HEK293 (cell line): ENCODE measurements around the gene NCKAP5.

Source experiments
- CTCF ChIA-PET: fragments of 350-600 bp; formaldehyde crosslinking; extraction: SDS; loops from one replicate; lab custom pipeline; 2021; ENCODE audit warnings: antibody characterized with exemption; lab: Yijun Ruan, JAX
- POLR2A ChIA-PET: fragments of 300-600 bp; formaldehyde crosslinking; extraction: SDS; loops from one replicate; lab custom pipeline; 2020; ENCODE audit warnings: antibody characterized with exemption, inconsistent platforms; lab: Yijun Ruan, JAX
- H3K27ac ChIP-seq: fragments of 200-500 bp; sonication (Bioruptor generic); 2 replicates; pipeline ENCODE4 v1.5.1; 2014; ENCODE audit warnings: low read depth, low read length, control low read depth, inconsistent platforms; ENCODE audit errors: extremely low read depth
- H3K36me3 ChIP-seq, 2 experiments: fragments of 200-500 bp in 1 of 2; sonication (Bioruptor generic) in 1 of 2; 1 replicate in 1 of 2; 2 replicates in 1 of 2; pipeline ENCODE4 v1.5.1; 2014 to 2017; ENCODE audit warnings: inconsistent platforms in 2 of 2, low read length in 2 of 2; ENCODE audit not compliant: control insufficient read depth in 2 of 2, insufficient read depth in 1 of 2
- H3K4me1 ChIP-seq: fragments of 200-500 bp; sonication (Bioruptor generic); 2 replicates; pipeline ENCODE4 v1.5.1; 2014; ENCODE audit warnings: mild to moderate bottlenecking, low read length, inconsistent platforms; ENCODE audit not compliant: control insufficient read depth, insufficient read depth
- H3K4me3 ChIP-seq: 2 replicates; pipeline ENCODE4 v1.5.1; 2011; ENCODE audit warnings: low read depth, mild to moderate bottlenecking, control low read depth, low read length, moderate library complexity
- H3K9me3 ChIP-seq: fragments of 200-500 bp; sonication (Bioruptor generic); 2 replicates; pipeline ENCODE4 v1.5.1; 2014; ENCODE audit warnings: low read depth, low read length, inconsistent platforms; ENCODE audit not compliant: control insufficient read depth, insufficient read depth
- AEBP2 ChIP-seq: fragments of 450-650 bp; formaldehyde crosslinking; IDR thresholded peaks from 2 replicates; pipeline ENCODE4 v1.5.1; 2016; ENCODE audit warnings: missing biosample characterization, missing genetic modification characterization, borderline replicate concordance
- GLI4 ChIP-seq: fragments of 450-650 bp; formaldehyde crosslinking; IDR thresholded peaks from 2 replicates; pipeline ENCODE4 v1.5.1; 2016; ENCODE audit warnings: missing biosample characterization, missing genetic modification characterization
- IKZF3 ChIP-seq: fragments of 450-650 bp; IDR thresholded peaks from 2 replicates; pipeline ENCODE4 v1.5.0; 2018; ENCODE audit warnings: missing biosample characterization, mild to moderate bottlenecking, missing genetic modification characterization, moderate library complexity
- KLF9 ChIP-seq: fragments of 450-650 bp; formaldehyde crosslinking; IDR thresholded peaks from 2 replicates; pipeline ENCODE4 v1.5.1; 2016; ENCODE audit warnings: missing biosample characterization, missing genetic modification characterization, low read depth
- SETDB1 ChIP-seq: IDR thresholded peaks from one replicate; pipeline ENCODE4 v1.6.1; 2017; ENCODE audit warnings: mild to moderate bottlenecking, low read length, moderate library complexity, mixed read lengths; ENCODE audit not compliant: insufficient read length
- TRIM28 ChIP-seq: IDR thresholded peaks from 2 replicates; pipeline ENCODE4 v1.6.1; 2011; ENCODE audit warnings: low read length, control low read depth, borderline replicate concordance
- ZBTB1 ChIP-seq: fragments of 450-650 bp; formaldehyde crosslinking; IDR thresholded peaks from 2 replicates; pipeline ENCODE4 v1.5.1; 2016; ENCODE audit warnings: missing biosample characterization, missing genetic modification characterization
- ZEB2 ChIP-seq: fragments of 450-650 bp; formaldehyde crosslinking; IDR thresholded peaks from 2 replicates; pipeline ENCODE4 v1.5.1; 2016; ENCODE audit warnings: missing biosample characterization, missing genetic modification characterization
- ZNF10 ChIP-seq: fragments of 450-650 bp; formaldehyde crosslinking; IDR thresholded peaks from 2 replicates; pipeline ENCODE4 v1.5.1; 2017; ENCODE audit warnings: missing biosample characterization, missing genetic modification characterization
- ZNF133 ChIP-seq: fragments of 450-650 bp; formaldehyde crosslinking; IDR thresholded peaks from 2 replicates; pipeline ENCODE4 v1.5.1; 2016; ENCODE audit warnings: missing biosample characterization, missing genetic modification characterization
- ZNF16 ChIP-seq: fragments of 450-650 bp; formaldehyde crosslinking; IDR thresholded peaks from 2 replicates; pipeline ENCODE4 v1.5.1; 2016; ENCODE audit warnings: low read depth, missing biosample characterization, missing genetic modification characterization
- ZNF19 ChIP-seq: fragments of 450-650 bp; formaldehyde crosslinking; IDR thresholded peaks from 2 replicates; pipeline ENCODE4; 2016; ENCODE audit warnings: missing biosample characterization, missing genetic modification characterization, low read depth
- ZNF280C ChIP-seq: fragments of 450-650 bp; formaldehyde crosslinking; IDR thresholded peaks from 2 replicates; pipeline ENCODE4 v1.5.1; 2016; ENCODE audit warnings: missing biosample characterization, missing genetic modification characterization
- ZNF335 ChIP-seq: fragments of 450-650 bp; formaldehyde crosslinking; conservative IDR thresholded peaks from 2 replicates; pipeline ENCODE4 v1.5.1; 2016; ENCODE audit warnings: missing biosample characterization, missing genetic modification characterization
- ZNF366 ChIP-seq: fragments of 450-650 bp; formaldehyde crosslinking; conservative IDR thresholded peaks from 2 replicates; pipeline ENCODE4 v1.5.1; 2016; ENCODE audit warnings: missing biosample characterization, missing genetic modification characterization
- ZNF398 ChIP-seq: fragments of 450-650 bp; formaldehyde crosslinking; IDR thresholded peaks from 2 replicates; pipeline ENCODE4 v1.5.1; 2017; ENCODE audit warnings: missing biosample characterization, missing genetic modification characterization
- ZNF544 ChIP-seq: fragments of 450-650 bp; formaldehyde crosslinking; IDR thresholded peaks from 2 replicates; pipeline ENCODE4 v1.5.0; 2017; ENCODE audit warnings: missing biosample characterization, missing genetic modification characterization
- ZNF660 ChIP-seq: fragments of 450-650 bp; IDR thresholded peaks from 2 replicates; pipeline ENCODE4 v1.5.1; 2018; ENCODE audit warnings: missing biosample characterization, mild to moderate bottlenecking, missing genetic modification characterization
- ZNF664 ChIP-seq: fragments of 450-650 bp; formaldehyde crosslinking; IDR thresholded peaks from 2 replicates; pipeline ENCODE4 v1.5.1; 2016; ENCODE audit warnings: missing biosample characterization, missing genetic modification characterization
- ZNF747 ChIP-seq: fragments of 450-650 bp; formaldehyde crosslinking; IDR thresholded peaks from 2 replicates; pipeline ENCODE4 v1.5.1; 2016; ENCODE audit warnings: missing biosample characterization, missing genetic modification characterization
- ZNF785 ChIP-seq: fragments of 450-650 bp; formaldehyde crosslinking; IDR thresholded peaks from 2 replicates; pipeline ENCODE4 v1.5.1; 2016; ENCODE audit warnings: missing biosample characterization, missing genetic modification characterization
- ZNF792 ChIP-seq: fragments of 450-650 bp; formaldehyde crosslinking; IDR thresholded peaks from 2 replicates; pipeline ENCODE4 v1.5.1; 2016; ENCODE audit warnings: missing biosample characterization, missing genetic modification characterization
- ZNF830 ChIP-seq: fragments of 450-650 bp; IDR thresholded peaks from 2 replicates; pipeline ENCODE4 v1.5.0; 2018; ENCODE audit warnings: missing biosample characterization, missing genetic modification characterization, low read depth, mild to moderate bottlenecking, moderate library complexity
- ZNF843 ChIP-seq: fragments of 450-650 bp; formaldehyde crosslinking; IDR thresholded peaks from 2 replicates; pipeline ENCODE4 v1.5.1; 2016; ENCODE audit warnings: missing biosample characterization, missing genetic modification characterization
- ZSCAN18 ChIP-seq: fragments of 450-650 bp; formaldehyde crosslinking; IDR thresholded peaks from 2 replicates; pipeline ENCODE4 v1.5.1; 2016; ENCODE audit warnings: missing biosample characterization, missing genetic modification characterization

NCKAP5 gene

GRCh38 chr2:132891498-132891897 is 676.8 kb downstream of the NCKAP5 start:
- H3K27ac ChIP-seq = no peak overlapping the region
- no peak overlapping the region for H3K4me3 ChIP-seq
- CTCF ChIA-PET = interaction anchor here (0.9 kb wide), 1 partner anchor 105 kb away, joined by 4 read pairs; no protein-coding TSS in a partner anchor
- no peaks in the 10 kb centered on the region for H3K9me3 ChIP-seq
- POLR2A ChIA-PET = no interaction called here
- no peaks in the 10 kb centered on the region for H3K36me3 ChIP-seq
- 0 out of 2 replicates have a peak, but pooled peaks cover 2% of the 10 kb centered on the region for H3K4me1 ChIP-seq
- no peak for TF ChIP-seq ZNF785 (tag by site-specific recombination)
- TF ChIP-seq, all 188 proteins: peak for 0

- Histone ChIP-seq H3K27ac (no peak overlapping the region), H3K36me3 (no peaks in the 10 kb centered on the region), H3K4me1 (0 out of 2 replicates have a peak, but pooled peaks cover 12% of the 10 kb centered on the region), H3K9me3 (no peaks in the 10 kb centered on the region), H3K4me3 (no peak overlapping the region)
- ChIA-PET CTCF (no interaction called here), POLR2A (no interaction called here)
- no peak for TF ChIP-seq ZNF16
- TF ChIP-seq GLI4 (tag by site-specific recombination) = no peak
- no peak for TF ChIP-seq ZNF335 (tag by site-specific recombination)
- TF ChIP-seq KLF9 (tag by site-specific recombination) = no peak
- peak; percentile 65; the same call in 1 of the 2 replicates for TF ChIP-seq TRIM28
- TF ChIP-seq ZEB2 (tag by site-specific recombination) = no peak
- TF ChIP-seq SETDB1 = peak; percentile 87
- no peak for TF ChIP-seq ZNF660 (tag by site-specific recombination)
- no peak for TF ChIP-seq ZNF747
- no peak for TF ChIP-seq ZNF830 (tag by site-specific recombination)
- no peak for TF ChIP-seq ZNF133 (tag by site-specific recombination)
- no peak for TF ChIP-seq ZNF785 (tag by site-specific recombination)
Observed at GRCh38 chr2:132886574-132886973, 681.7 kb downstream of the NCKAP5 start.

- H3K36me3 ChIP-seq = no peaks in the 10 kb centered on the region
- CTCF ChIA-PET = no interaction called here
- TF ChIP-seq ZNF398 (tag by site-specific recombination) = no peak
- TF ChIP-seq IKZF3 = 0 out of 2 replicates have a peak, but pooled peaks have one; percentile 25
- no peak for TF ChIP-seq ZNF280C (tag by site-specific recombination)
- TF ChIP-seq ZSCAN18 (tag by site-specific recombination) = no peak
- TF ChIP-seq ZNF664 (tag by site-specific recombination) = 0 out of 2 replicates have a peak, but pooled peaks have one; percentile 41
- no peak for TF ChIP-seq ZBTB1 (tag by site-specific recombination)
- no peak for TF ChIP-seq ZNF366 (tag by site-specific recombination)
- TF ChIP-seq ZNF10 = no peak
- TF ChIP-seq ZNF792 (tag by site-specific recombination) = no peak
- no peak for TF ChIP-seq AEBP2 (tag by site-specific recombination)
- TF ChIP-seq ZNF19 = peak; percentile 56; the same call in 1 of the 2 replicates
- TF ChIP-seq ZNF843 = peak; percentile 97
- no peak for TF ChIP-seq ZNF544 (tag by site-specific recombination)
Observed at GRCh38 chr2:132884705-132885104, 683.6 kb downstream of the NCKAP5 start.

More at GRCh38 chr2:132884705-132885104, 683.6 kb downstream of the NCKAP5 start:
- POLR2A ChIA-PET = no interaction called here
- H3K9me3 ChIP-seq = no peaks in the 10 kb centered on the region
- H3K4me3 ChIP-seq = no peak overlapping the region
- no peak overlapping the region for H3K27ac ChIP-seq
- H3K4me1 ChIP-seq = 0 out of 2 replicates have a peak, but pooled peaks cover 10% of the 10 kb centered on the region
